Tibial nerve (tissue), 3 donors: ENCODE measurements around the gene CEP76.

Experiments used
- POLR2A ChIP-seq, 2 donors: fragments of 450-650 bp; IDR thresholded peaks; one replicate each; pipeline ENCODE4 v1.6.1; 2017; ENCODE audit warnings: antibody characterized with exemption in 2 of 2, mild to moderate bottlenecking in 2 of 2, moderate library complexity in 2 of 2
- TF ChIP-seq, protein P1 (sequence below), 5 experiments: fragments of 200-600 bp in 3 of 5; fragments of 450-650 bp in 2 of 5; sonication (generic) in 3 of 5; IDR thresholded peaks; one replicate each; pipeline ENCODE4 v1.5.1; 2016 to 2019; ENCODE audit warnings: antibody characterized with exemption in 5 of 5, mild to moderate bottlenecking in 3 of 5, moderate library complexity in 2 of 5

DNA sequence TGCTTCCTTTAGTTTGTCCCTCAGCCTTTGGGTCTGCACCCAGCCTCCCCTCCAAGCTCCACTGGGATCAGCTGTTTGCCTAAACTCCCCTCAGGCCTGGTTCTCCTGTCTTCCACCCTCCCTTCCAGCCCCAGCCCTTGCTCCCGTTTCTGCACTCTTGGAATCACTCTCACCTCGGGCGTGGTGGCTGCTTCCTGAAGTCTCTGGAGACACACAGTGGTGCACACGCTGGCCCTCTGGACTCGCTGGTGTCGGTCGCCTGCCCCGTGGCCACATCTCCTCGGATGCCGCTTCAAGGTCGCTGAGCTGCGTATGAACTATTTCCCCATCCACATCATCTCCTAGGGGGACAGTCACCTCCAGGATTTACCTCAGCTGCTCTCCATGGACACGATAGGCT lies 46.6 kb upstream of the CEP76 start:
- TF ChIP-seq, protein P1, sequence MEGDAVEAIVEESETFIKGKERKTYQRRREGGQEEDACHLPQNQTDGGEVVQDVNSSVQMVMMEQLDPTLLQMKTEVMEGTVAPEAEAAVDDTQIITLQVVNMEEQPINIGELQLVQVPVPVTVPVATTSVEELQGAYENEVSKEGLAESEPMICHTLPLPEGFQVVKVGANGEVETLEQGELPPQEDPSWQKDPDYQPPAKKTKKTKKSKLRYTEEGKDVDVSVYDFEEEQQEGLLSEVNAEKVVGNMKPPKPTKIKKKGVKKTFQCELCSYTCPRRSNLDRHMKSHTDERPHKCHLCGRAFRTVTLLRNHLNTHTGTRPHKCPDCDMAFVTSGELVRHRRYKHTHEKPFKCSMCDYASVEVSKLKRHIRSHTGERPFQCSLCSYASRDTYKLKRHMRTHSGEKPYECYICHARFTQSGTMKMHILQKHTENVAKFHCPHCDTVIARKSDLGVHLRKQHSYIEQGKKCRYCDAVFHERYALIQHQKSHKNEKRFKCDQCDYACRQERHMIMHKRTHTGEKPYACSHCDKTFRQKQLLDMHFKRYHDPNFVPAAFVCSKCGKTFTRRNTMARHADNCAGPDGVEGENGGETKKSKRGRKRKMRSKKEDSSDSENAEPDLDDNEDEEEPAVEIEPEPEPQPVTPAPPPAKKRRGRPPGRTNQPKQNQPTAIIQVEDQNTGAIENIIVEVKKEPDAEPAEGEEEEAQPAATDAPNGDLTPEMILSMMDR (IDR thresholded peaks at IDR 0.05), result no peak
- TF ChIP-seq POLR2A (IDR thresholded peaks at IDR 0.05), result no peak
